ENCODE data around the gene DYNLL1. TPM values are rescaled to one million over a fixed set of nuclear protein-coding genes. Genes with fewer than 3 reads are reported as not detected.
"Not testable (repeated sequence)": the region's sequence is repeated elsewhere in the genome, so short reads cannot be mapped to it uniquely, and the experiment has no call there.

The DYNLL1 gene
- total RNA-seq, 1 donor, result 168 TPM

DNA sequence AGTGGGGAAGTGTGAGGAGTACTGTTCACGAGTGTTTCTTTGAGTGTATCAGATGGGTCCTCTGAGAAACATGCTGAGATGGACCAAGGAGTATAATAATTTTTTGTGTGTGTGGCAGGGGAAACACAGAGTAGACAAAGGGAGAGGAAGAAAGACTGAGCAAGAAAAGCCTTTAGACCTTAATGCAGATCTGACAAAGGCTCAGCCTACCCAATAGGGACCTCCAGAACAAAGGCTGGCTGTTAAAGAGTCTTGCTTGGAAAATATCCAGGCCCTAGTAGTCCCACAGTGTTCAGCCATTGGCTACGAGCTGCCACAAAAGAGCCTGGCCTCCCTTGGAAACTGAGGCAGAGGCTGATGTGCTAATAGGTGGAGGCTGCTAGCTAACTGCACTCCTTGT lies 19.6 kb downstream of the DYNLL1 start:
- no peak for DNase-seq (ENCODE audit: insufficient read length, low spot score, missing footprints)
- H3K4me1 ChIP-seq (ENCODE audit: insufficient read depth, low read length), result no peaks in the 10 kb centered on the region
- no peak overlapping the region for H3K27ac ChIP-seq (ENCODE audit: low read depth, low read length)
- no peak overlapping the region for H3K4me3 ChIP-seq (ENCODE audit: insufficient read depth, low read length)
- no peaks in the 10 kb centered on the region for H3K79me2 ChIP-seq (ENCODE audit: insufficient read depth, low read length)
- TF ChIP-seq, protein P1, sequence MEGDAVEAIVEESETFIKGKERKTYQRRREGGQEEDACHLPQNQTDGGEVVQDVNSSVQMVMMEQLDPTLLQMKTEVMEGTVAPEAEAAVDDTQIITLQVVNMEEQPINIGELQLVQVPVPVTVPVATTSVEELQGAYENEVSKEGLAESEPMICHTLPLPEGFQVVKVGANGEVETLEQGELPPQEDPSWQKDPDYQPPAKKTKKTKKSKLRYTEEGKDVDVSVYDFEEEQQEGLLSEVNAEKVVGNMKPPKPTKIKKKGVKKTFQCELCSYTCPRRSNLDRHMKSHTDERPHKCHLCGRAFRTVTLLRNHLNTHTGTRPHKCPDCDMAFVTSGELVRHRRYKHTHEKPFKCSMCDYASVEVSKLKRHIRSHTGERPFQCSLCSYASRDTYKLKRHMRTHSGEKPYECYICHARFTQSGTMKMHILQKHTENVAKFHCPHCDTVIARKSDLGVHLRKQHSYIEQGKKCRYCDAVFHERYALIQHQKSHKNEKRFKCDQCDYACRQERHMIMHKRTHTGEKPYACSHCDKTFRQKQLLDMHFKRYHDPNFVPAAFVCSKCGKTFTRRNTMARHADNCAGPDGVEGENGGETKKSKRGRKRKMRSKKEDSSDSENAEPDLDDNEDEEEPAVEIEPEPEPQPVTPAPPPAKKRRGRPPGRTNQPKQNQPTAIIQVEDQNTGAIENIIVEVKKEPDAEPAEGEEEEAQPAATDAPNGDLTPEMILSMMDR (IDR thresholded peaks at IDR 0.05; ENCODE audit: extremely low read depth, low read depth, low read length), result no peak
- H3K27me3 ChIP-seq (ENCODE audit: insufficient read depth, low read length), result no peaks in the 10 kb centered on the region
- peaks cover 17% of the 10 kb centered on the region for H3K36me3 ChIP-seq (ENCODE audit: insufficient read depth, low read length)
- H3K9me3 ChIP-seq (ENCODE audit: low read depth, low read length), result no peaks in the 10 kb centered on the region
- H2AFZ ChIP-seq (ENCODE audit: low read length), result no peak overlapping the region
- no peak overlapping the region for H3K4me2 ChIP-seq (ENCODE audit: insufficient read depth, low read length)
- no peaks in the 10 kb centered on the region for H4K20me1 ChIP-seq (ENCODE audit: insufficient read depth, low read length)

DNA sequence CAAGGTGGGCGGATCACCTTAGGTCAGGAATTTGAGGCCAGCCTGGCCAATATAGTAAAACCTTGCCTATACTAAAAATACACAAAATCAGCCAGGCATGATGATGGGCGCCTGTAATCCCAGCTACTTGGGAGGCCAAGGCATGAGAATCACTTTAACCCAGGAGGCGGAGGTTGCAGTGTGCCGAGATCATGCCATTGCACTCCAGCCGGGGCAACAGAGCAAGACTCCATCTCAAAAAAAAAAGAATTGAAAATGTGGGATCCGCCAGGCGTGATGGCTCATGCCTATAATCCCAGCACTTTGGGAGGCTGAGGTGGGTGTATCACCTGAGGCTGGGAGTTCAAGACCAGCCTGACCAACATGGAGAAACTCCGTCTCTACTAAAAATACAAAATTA lies 23.4 kb downstream of the DYNLL1 start:
- H4K20me1 ChIP-seq (ENCODE audit: insufficient read depth, low read length); DNase-seq (ENCODE audit: insufficient read length, low spot score, missing footprints); H3K4me2 ChIP-seq (ENCODE audit: insufficient read depth, low read length); H3K79me2 ChIP-seq (ENCODE audit: insufficient read depth, low read length); H3K4me1 ChIP-seq (ENCODE audit: insufficient read depth, low read length); H2AFZ ChIP-seq (ENCODE audit: low read length); H3K4me3 ChIP-seq (ENCODE audit: insufficient read depth, low read length); H3K9me3 ChIP-seq (ENCODE audit: low read depth, low read length); H3K27me3 ChIP-seq (ENCODE audit: insufficient read depth, low read length); H3K27ac ChIP-seq (ENCODE audit: low read depth, low read length): not testable (repeated sequence)
- peaks cover 15% of the 10 kb centered on the region for H3K36me3 ChIP-seq (ENCODE audit: insufficient read depth, low read length)

DNA sequence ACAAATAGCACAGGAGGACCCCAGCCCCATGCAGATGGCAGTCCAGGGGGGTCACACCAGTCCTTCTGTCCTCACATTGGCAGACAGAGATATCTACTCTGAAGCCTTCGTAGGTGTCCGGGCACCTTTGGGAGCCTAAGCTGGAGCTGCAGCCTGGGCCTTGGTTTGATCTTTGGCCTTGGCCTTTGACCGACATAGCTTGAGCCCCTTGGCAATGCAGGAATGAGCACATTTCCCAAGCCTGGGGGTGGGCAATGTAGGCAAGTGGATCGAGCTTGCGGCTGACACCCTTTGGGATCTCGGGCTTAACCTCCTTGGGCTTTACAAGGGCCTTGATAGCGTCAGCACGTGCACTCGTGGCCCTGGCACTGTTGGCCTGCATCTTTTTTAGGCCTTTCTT lies 26.7 kb downstream of the DYNLL1 start:
- TF ChIP-seq, protein P1 (IDR thresholded peaks at IDR 0.05; ENCODE audit: extremely low read depth, low read depth, low read length), result no peak
- no peak overlapping the region for H2AFZ ChIP-seq (ENCODE audit: low read length)
- DNase-seq (ENCODE audit: insufficient read length, low spot score, missing footprints), result no peak
- no peaks in the 10 kb centered on the region for H4K20me1 ChIP-seq (ENCODE audit: insufficient read depth, low read length)
- H3K4me1 ChIP-seq (ENCODE audit: insufficient read depth, low read length), result peaks cover 6% of the 10 kb centered on the region
- peaks cover 3% of the 10 kb centered on the region for H3K36me3 ChIP-seq (ENCODE audit: insufficient read depth, low read length)
- no peak overlapping the region for H3K4me2 ChIP-seq (ENCODE audit: insufficient read depth, low read length)
- no peak overlapping the region for H3K27ac ChIP-seq (ENCODE audit: low read depth, low read length)
- no peak overlapping the region for H3K4me3 ChIP-seq (ENCODE audit: insufficient read depth, low read length)
- H3K27me3 ChIP-seq (ENCODE audit: insufficient read depth, low read length), result no peaks in the 10 kb centered on the region
- no peaks in the 10 kb centered on the region for H3K79me2 ChIP-seq (ENCODE audit: insufficient read depth, low read length)
- no peaks in the 10 kb centered on the region for H3K9me3 ChIP-seq (ENCODE audit: low read depth, low read length)

DNA sequence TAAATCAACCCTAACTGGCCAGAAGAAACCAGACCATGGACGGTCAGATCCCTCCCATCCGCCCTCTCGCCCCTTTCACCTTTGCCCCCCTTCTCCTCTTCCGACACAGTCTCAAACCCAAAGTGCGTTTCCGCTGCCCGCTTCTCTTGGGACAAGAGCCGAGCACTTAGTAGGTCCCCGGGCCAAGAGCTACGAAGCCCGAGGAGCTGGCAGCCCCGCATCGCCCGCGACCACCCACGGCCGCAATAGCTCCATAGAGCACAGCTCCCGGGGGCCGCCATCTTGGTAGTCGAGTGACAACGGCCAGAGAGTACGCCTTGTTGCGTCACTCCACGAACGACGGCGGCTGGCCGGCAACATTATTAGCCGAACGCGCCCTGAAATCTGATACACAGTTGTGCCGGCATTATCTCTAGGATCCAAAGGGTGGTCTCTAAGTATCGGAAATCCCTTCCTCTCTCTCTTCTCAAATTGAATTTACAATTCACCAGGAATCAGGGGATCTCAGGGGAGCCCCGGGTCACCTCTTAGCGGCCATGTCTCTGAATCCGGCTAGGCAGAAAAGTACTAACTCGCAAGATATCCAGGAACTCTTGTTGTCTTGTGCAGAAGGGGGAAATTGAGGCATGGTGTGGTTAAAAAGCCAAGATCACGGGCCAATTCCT lies 33.1 kb downstream of the DYNLL1 start, which contains the start of gene COQ5:
Gene COQ5, minus strand, starts transcription at position 298 of the 665 bp plus-strand sequence. Its CDS starts 17 bp downstream, at position 281.
- Histone ChIP-seq H3K4me1 (ENCODE audit: insufficient read depth, low read length) (peaks cover 17% of the 10 kb centered on the region), H3K79me2 (ENCODE audit: insufficient read depth, low read length) (peaks cover 8% of the 10 kb centered on the region), H3K9me3 (ENCODE audit: low read depth, low read length) (no peaks in the 10 kb centered on the region), H4K20me1 (ENCODE audit: insufficient read depth, low read length) (no peaks in the 10 kb centered on the region), H3K4me3 (ENCODE audit: insufficient read depth, low read length) (peak within 1 kb of the TSS; percentile 97), H3K36me3 (ENCODE audit: insufficient read depth, low read length) (no peaks in the 10 kb centered on the region), H3K4me2 (ENCODE audit: insufficient read depth, low read length) (peak within 1 kb of the TSS; percentile 88), H3K27me3 (ENCODE audit: insufficient read depth, low read length) (no peaks in the 10 kb centered on the region), H2AFZ (ENCODE audit: low read length) (peak within 1 kb of the TSS; percentile 99), H3K27ac (ENCODE audit: low read depth, low read length) (peak within 1 kb of the TSS; percentile 95)
- TF ChIP-seq, protein P1 (IDR thresholded peaks at IDR 0.05; ENCODE audit: extremely low read depth, low read depth, low read length), result no peak
- peak; percentile 91 for DNase-seq (ENCODE audit: insufficient read length, low spot score, missing footprints)
